HFF-Myc (cell line): ENCODE data around the gene LRRC10.
A peak's percentile ranks its signal among the peaks of the same experiment; 100 is the strongest.

Source experiments
- DNase-seq: peaks from one replicate; pipeline ENCODE4 v3.0.0-alpha.2; 2011; ENCODE audit warnings: low read depth; ENCODE audit errors: extremely low read depth
- H3K4me3 ChIP-seq: replicated peaks from 2 replicates; pipeline ENCODE4 v1.5.1; 2011; ENCODE audit warnings: low read depth, mild to moderate bottlenecking, control low read depth, low read length
- TF ChIP-seq, protein P1 (sequence below): IDR thresholded peaks from 2 replicates; pipeline ENCODE4 v1.5.1; 2012; ENCODE audit warnings: mild to moderate bottlenecking, low read depth, low read length, control low read depth; ENCODE audit errors: missing control alignments

Gene LRRC10

DNA sequence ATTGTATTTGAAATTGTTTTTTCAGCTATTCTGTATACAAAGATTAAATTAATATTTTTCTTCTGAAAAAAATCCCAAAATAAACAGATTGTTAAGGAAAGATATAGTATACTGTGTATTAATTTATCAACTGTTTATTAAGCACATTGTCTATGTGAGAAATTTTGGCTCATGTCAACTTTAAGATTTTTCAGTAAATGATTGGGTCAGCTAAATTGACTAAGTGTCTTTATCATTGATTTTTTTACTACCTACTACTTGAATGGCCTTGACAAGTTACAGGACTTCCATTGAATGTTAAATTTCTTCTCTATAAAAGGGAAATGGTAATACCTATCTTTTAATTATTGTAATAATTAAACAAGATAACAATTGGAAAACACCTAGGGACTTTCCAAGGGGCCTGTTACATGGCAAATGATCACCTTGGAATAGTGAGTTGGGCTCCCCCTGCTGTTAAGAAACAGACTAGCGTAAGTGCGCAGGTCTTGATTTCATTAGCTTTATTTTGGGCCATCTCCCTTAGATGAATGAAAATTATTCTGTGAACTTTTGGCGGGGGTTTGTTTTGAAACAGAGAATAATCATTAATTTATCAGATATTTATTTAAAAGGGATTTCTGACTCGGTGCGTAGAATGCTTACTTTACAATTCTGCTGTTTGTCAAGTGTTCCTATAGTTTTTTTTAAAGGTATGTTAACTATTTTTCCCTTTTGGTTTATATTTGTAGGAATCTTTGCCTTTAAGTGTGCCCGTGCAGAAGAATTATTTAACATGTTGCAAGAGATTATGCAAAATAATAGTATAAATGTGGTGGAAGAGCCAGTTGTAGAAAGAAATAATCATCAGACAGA lies 39.9 kb downstream of the LRRC10 start:
- TF ChIP-seq, protein P1, sequence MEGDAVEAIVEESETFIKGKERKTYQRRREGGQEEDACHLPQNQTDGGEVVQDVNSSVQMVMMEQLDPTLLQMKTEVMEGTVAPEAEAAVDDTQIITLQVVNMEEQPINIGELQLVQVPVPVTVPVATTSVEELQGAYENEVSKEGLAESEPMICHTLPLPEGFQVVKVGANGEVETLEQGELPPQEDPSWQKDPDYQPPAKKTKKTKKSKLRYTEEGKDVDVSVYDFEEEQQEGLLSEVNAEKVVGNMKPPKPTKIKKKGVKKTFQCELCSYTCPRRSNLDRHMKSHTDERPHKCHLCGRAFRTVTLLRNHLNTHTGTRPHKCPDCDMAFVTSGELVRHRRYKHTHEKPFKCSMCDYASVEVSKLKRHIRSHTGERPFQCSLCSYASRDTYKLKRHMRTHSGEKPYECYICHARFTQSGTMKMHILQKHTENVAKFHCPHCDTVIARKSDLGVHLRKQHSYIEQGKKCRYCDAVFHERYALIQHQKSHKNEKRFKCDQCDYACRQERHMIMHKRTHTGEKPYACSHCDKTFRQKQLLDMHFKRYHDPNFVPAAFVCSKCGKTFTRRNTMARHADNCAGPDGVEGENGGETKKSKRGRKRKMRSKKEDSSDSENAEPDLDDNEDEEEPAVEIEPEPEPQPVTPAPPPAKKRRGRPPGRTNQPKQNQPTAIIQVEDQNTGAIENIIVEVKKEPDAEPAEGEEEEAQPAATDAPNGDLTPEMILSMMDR, result peak; percentile 77
- no peak for DNase-seq
- 0 out of 2 replicates have a peak overlapping the region, but pooled peaks have one; percentile 3 for H3K4me3 ChIP-seq

DNA sequence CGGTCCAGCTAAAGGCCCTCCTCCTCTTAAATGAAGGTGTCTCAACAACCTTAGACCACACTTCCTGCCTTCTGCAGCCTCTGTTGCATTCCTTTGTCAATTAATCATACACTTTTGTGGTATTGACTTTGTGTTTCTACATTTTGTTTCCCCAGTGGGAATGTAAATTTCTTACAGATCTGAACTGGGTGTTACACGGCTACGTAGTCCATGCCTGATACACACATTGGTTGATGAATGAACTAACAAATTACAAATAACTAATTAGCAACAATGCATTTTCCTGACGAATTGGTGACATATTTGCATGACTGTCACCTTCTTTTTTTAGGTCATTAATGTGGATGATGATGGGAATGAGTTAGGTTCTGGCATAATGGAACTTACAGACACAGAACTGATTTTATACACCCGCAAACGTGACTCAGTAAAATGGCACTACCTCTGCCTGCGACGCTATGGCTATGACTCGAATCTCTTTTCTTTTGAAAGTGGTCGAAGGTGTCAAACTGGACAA lies 40.6 kb downstream of the LRRC10 start:
- 0 out of 2 replicates have a peak overlapping the region, but pooled peaks have one; percentile 3 for H3K4me3 ChIP-seq
- DNase-seq, result no peak
- TF ChIP-seq, protein P1, result no peak

DNA sequence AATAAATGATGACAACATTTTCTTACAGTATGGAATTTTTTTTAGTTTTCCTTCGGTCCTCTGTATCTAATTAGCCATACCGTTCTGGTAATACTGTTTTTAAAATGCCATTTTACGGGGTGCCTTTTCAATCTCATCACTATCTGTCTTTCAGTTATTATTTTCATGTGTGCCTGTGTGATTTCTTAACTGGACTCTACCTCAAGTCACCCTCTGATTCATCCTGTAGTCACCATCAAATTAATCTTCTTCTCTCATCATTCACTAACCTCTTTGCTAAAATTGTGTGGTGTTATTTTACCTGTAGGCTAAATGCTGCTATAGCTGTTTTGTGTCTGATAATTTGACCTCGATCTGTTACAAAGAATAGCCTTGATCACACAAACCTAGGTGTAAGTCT lies 41.5 kb downstream of the LRRC10 start:
- no peak for DNase-seq
- TF ChIP-seq, protein P1, result no peak
- no peak overlapping the region for H3K4me3 ChIP-seq

DNA sequence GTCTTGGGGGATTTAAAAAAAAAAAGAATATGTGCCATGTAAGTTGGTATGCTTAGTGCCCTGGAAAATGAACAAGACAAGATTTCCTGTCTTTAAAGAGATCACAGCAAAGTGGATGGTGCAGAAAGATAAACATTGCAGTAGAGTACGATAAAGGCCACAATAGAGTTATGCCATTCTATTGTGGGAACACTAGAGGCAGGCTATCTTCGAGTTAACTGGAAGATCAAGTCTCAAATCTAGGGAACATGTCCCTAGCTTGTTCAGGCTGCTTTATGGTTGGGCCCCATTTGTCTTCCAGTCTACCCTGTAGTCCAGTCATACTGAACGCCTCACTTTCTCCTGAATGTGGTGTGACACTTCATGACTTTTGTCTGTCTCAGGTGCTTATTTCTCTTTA lies 44.1 kb downstream of the LRRC10 start:
- DNase-seq, result no peak
- no peak overlapping the region for H3K4me3 ChIP-seq
- TF ChIP-seq, protein P1, result peak; percentile 8

DNA sequence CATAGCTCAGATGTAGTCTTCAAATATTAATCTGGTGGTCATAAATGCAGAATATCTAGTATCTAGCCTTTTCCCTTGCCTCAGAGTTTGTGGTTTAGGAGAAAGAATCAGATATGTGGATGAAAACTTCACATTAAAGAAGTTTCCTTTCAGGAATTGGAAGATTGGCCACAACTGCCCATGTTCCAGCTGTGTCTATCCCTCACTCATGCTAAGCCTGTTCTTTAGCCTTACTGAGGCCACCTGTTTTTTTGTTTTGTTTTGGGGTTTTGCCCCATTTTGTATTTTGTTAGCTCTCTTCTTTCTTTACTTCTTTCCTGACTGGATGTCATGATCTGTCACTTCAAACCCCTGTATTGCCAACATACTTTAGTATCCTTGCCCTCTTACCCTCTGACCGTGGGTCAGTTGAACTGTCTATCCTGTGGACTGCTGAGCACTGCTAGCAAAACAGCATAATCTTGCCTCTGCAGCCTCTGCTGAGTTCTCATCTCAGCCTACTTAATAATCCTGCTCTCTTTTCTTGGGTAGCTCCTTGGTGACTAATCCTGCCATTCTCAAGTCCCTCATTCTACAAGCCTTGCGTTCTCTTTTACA lies 47.4 kb downstream of the LRRC10 start:
- H3K4me3 ChIP-seq, result no peak overlapping the region
- DNase-seq, result no peak
- TF ChIP-seq, protein P1, result no peak
